Neural cell (in vitro differentiated cells): Measurements from ENCODE around the gene TMEM139. TPM values are rescaled to one million over a fixed set of nuclear protein-coding genes. Genes with fewer than 3 reads are reported as not detected.

Experiments
- H2AFZ ChIP-seq: fragments of 200-600, 300-800 bp; sonication (generic), shearing (Covaris generic); 2 replicates; pipeline ENCODE4 v1.6.0; 2014; ENCODE audit warnings: low read depth, mild to moderate bottlenecking, antibody characterized with exemption, low read length, moderate library complexity
- H3F3A ChIP-seq: fragments of 200-600 bp; shearing (Covaris generic); 2 replicates; pipeline ENCODE4 v1.6.1; 2016; ENCODE audit warnings: mild to moderate bottlenecking, moderate library complexity, mixed read lengths, antibody characterized with exemption, low read length; ENCODE audit not compliant: insufficient read depth, poor library complexity, severe bottlenecking
- H3K27ac ChIP-seq: fragments of 200-600, 300-800 bp; sonication (generic), shearing (Covaris generic); 2 replicates; pipeline ENCODE4 v1.5.1; 2014; ENCODE audit warnings: mild to moderate bottlenecking, low read length, moderate library complexity
- H3K27me3 ChIP-seq: fragments of 300-800, 200-600 bp; sonication (generic), shearing (Covaris generic); 2 replicates; pipeline ENCODE4 v1.6.0; 2014; ENCODE audit warnings: mild to moderate bottlenecking, low read depth, low read length, moderate library complexity; ENCODE audit not compliant: insufficient read depth
- H3K36me3 ChIP-seq: fragments of 300-800, 200-600 bp; sonication (generic), shearing (Covaris generic); 2 replicates; pipeline ENCODE4 v1.5.1; 2014; ENCODE audit warnings: mild to moderate bottlenecking, antibody characterized with exemption, low read length, moderate library complexity; ENCODE audit not compliant: insufficient read depth
- H3K4me2 ChIP-seq: fragments of 300-800, 200-600 bp; sonication (generic), shearing (Covaris generic); 2 replicates; pipeline ENCODE4 v1.6.0; 2014; ENCODE audit warnings: mild to moderate bottlenecking, low read length
- H3K4me3 ChIP-seq: fragments of 300-800, 200-600 bp; sonication (generic), shearing (Covaris generic); 2 replicates; pipeline ENCODE4 v1.5.1; 2014; ENCODE audit warnings: mild to moderate bottlenecking, low read length, moderate library complexity
- H3K79me2 ChIP-seq: fragments of 200-600 bp; shearing (Covaris generic); replicated peaks from 2 replicates; pipeline ENCODE4 v1.6.0; 2014; ENCODE audit warnings: mild to moderate bottlenecking, low read length, moderate library complexity; ENCODE audit not compliant: insufficient read depth
- H3K9ac ChIP-seq: fragments of 300-800, 200-600 bp; sonication (generic), shearing (Covaris generic); 2 replicates; pipeline ENCODE4 v1.6.1; 2016; ENCODE audit warnings: mild to moderate bottlenecking, low read length, mixed read lengths
- H3K9me2 ChIP-seq: fragments of 200-600 bp; shearing (Covaris generic); 2 replicates; pipeline ENCODE4 v1.6.1; 2016; ENCODE audit warnings: mild to moderate bottlenecking, low read length, mixed read lengths; ENCODE audit not compliant: insufficient read depth
- H3K9me3 ChIP-seq: fragments of 200-600, 300-800 bp; sonication (generic), shearing (Covaris generic); 2 replicates; pipeline ENCODE4 v1.6.1; 2016; ENCODE audit warnings: mild to moderate bottlenecking, mixed run types, low read length, moderate library complexity, mixed read lengths
- H4K20me1 ChIP-seq: fragments of 200-600 bp; shearing (Covaris generic); 2 replicates; pipeline ENCODE4 v1.6.1; 2016; ENCODE audit warnings: mild to moderate bottlenecking, mixed run types; ENCODE audit not compliant: insufficient read depth
- CTCF ChIP-seq: fragments of 450-650 bp; IDR thresholded peaks from 2 replicates; pipeline ENCODE4 v1.5.1; 2014; ENCODE audit warnings: antibody characterized with exemption, mild to moderate bottlenecking, moderate library complexity; ENCODE audit not compliant: poor library complexity, severe bottlenecking
- EP300 ChIP-seq: fragments of 450-650 bp; conservative IDR thresholded peaks from 2 replicates; pipeline ENCODE4 v1.6.1; 2014; ENCODE audit warnings: antibody characterized with exemption, mild to moderate bottlenecking, moderate library complexity; ENCODE audit not compliant: poor library complexity, severe bottlenecking
- EZH2 ChIP-seq: fragments of 200-600, 300-800 bp; shearing (Covaris generic), sonication (generic); IDR thresholded peaks from 2 replicates; pipeline ENCODE4 v1.6.1; 2014; ENCODE audit warnings: antibody characterized with exemption, low read length, borderline replicate concordance, mild to moderate bottlenecking; ENCODE audit not compliant: insufficient read depth, poor library complexity, severe bottlenecking
- MXI1 ChIP-seq: fragments of 450-650 bp; conservative IDR thresholded peaks from 2 replicates; pipeline ENCODE4 v1.6.1; 2014; ENCODE audit warnings: antibody characterized with exemption, mild to moderate bottlenecking; ENCODE audit not compliant: poor library complexity, severe bottlenecking
- POLR2AphosphoS5 ChIP-seq: IDR thresholded peaks from 2 replicates; pipeline ENCODE4 v1.6.1; 2012
- RAD21 ChIP-seq: fragments of 450-650 bp; conservative IDR thresholded peaks from 2 replicates; pipeline ENCODE4 v1.6.1; 2014; ENCODE audit warnings: antibody characterized with exemption, mild to moderate bottlenecking, moderate library complexity
- REST ChIP-seq: IDR thresholded peaks from 2 replicates; pipeline ENCODE4 v1.6.1; 2012; ENCODE audit warnings: borderline replicate concordance
- SMC3 ChIP-seq: fragments of 450-650 bp; conservative IDR thresholded peaks from 2 replicates; pipeline ENCODE4 v1.6.1; 2014; ENCODE audit warnings: antibody characterized with exemption, mild to moderate bottlenecking, moderate library complexity; ENCODE audit not compliant: poor library complexity
- TAF1 ChIP-seq: IDR thresholded peaks from 2 replicates; pipeline ENCODE4 v1.6.1; 2012; ENCODE audit warnings: low read depth
- polyA plus RNA-seq: library from polyadenylated mRNA; depleted of rRNA; stranded (reverse); fragments of >200 nt; gene quantifications from 2 replicates; pipeline ENCODE4 v1.2.3, GENCODE V29; 2014

Gene TMEM139
- polyA plus RNA-seq, 1 donor from 2014 or later: not detected

- Histone ChIP-seq H3K27ac (no peak overlapping the region), H2AFZ (no peak overlapping the region), H3K27me3 (no peaks in the 10 kb centered on the region), H3F3A (no peaks in the 10 kb centered on the region), H3K9me3 (no peaks in the 10 kb centered on the region), H3K4me3 (no peak overlapping the region), H3K9me2 (no peaks in the 10 kb centered on the region), H3K9ac (no peak overlapping the region), H3K36me3 (no peaks in the 10 kb centered on the region), H3K79me2 (no peaks in the 10 kb centered on the region), H3K4me2 (no peak overlapping the region), H4K20me1 (no peaks in the 10 kb centered on the region)
- no peak for TF ChIP-seq RAD21
- TF ChIP-seq EP300: no peak
- no peak for TF ChIP-seq REST
- no peak for TF ChIP-seq TAF1
- no peak for TF ChIP-seq POLR2AphosphoS5
- no peak for TF ChIP-seq CTCF
- no peak for TF ChIP-seq EZH2
- no peak for TF ChIP-seq MXI1
- TF ChIP-seq SMC3: no peak
These were observed 15.5 kb upstream of the TMEM139 start for GRCh38 chr7:143269251-143269650.

GRCh38 chr7:143271240-143271639 is 13.5 kb upstream of the TMEM139 start:
- no peaks in the 10 kb centered on the region for H3K79me2 ChIP-seq
- no peak overlapping the region for H3K27ac ChIP-seq

More at GRCh38 chr7:143271240-143271639, 13.5 kb upstream of the TMEM139 start:
- no peaks in the 10 kb centered on the region for H3K36me3 ChIP-seq
- H2AFZ ChIP-seq: no peak overlapping the region
- no peak overlapping the region for H3K4me2 ChIP-seq
- no peak overlapping the region for H3K9ac ChIP-seq
- H3K4me3 ChIP-seq: no peak overlapping the region
- H3K9me2 ChIP-seq: no peaks in the 10 kb centered on the region
- no peaks in the 10 kb centered on the region for H3K27me3 ChIP-seq
- H4K20me1 ChIP-seq: no peaks in the 10 kb centered on the region
- no peak for TF ChIP-seq EP300
- TF ChIP-seq POLR2AphosphoS5: no peak
- no peak for TF ChIP-seq REST
- TF ChIP-seq SMC3: no peak
- TF ChIP-seq RAD21: no peak
- no peak for TF ChIP-seq MXI1
- H3K9me3 ChIP-seq: no peaks in the 10 kb centered on the region
- no peaks in the 10 kb centered on the region for H3F3A ChIP-seq
